Ishikawa (cell line): ENCODE data around the gene CHST11.

Experiments used
- CEBPB ChIP-seq: IDR thresholded peaks from 2 replicates; pipeline ENCODE4 v1.6.1; 2012
- EGR1 ChIP-seq: IDR thresholded peaks from 2 replicates; pipeline ENCODE4 v1.6.1; 2012
- MAX ChIP-seq: IDR thresholded peaks from 2 replicates; pipeline ENCODE4 v1.6.1; 2012
- YY1 ChIP-seq: IDR thresholded peaks from 2 replicates; pipeline ENCODE4 v1.6.1; 2012; ENCODE audit warnings: low read depth
- ZBTB7A ChIP-seq: IDR thresholded peaks from 2 replicates; pipeline ENCODE4 v1.6.1; 2012; ENCODE audit warnings: low read depth
- TF ChIP-seq, protein P1 (sequence below): IDR thresholded peaks from 2 replicates; pipeline ENCODE4 v1.6.1; 2012; ENCODE audit warnings: low read depth, mild to moderate bottlenecking

DNA sequence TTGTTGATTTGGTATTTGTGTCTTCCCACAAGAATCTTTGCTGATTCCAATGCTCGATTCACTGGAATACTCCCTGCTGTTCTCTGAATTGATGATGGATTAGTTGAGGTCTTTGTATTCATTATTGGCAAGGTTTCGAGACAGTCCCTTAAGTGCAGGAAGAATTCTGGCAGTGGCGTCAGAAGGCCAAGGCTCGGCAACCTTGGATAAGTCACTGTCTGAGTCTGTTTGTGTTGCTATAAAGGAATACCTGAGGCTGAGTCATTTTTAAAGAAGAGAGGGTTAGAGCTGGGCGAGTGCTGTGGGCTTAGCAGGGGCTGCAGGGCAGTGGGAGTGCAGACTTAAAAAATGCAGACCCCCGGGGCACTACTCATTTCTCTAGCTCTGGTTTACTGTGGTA is 56.9 kb downstream of the CHST11 start:
- TF ChIP-seq MAX (no peak), EGR1 (no peak), YY1 (no peak), ZBTB7A (no peak), CEBPB (no peak)
- TF ChIP-seq, protein P1, sequence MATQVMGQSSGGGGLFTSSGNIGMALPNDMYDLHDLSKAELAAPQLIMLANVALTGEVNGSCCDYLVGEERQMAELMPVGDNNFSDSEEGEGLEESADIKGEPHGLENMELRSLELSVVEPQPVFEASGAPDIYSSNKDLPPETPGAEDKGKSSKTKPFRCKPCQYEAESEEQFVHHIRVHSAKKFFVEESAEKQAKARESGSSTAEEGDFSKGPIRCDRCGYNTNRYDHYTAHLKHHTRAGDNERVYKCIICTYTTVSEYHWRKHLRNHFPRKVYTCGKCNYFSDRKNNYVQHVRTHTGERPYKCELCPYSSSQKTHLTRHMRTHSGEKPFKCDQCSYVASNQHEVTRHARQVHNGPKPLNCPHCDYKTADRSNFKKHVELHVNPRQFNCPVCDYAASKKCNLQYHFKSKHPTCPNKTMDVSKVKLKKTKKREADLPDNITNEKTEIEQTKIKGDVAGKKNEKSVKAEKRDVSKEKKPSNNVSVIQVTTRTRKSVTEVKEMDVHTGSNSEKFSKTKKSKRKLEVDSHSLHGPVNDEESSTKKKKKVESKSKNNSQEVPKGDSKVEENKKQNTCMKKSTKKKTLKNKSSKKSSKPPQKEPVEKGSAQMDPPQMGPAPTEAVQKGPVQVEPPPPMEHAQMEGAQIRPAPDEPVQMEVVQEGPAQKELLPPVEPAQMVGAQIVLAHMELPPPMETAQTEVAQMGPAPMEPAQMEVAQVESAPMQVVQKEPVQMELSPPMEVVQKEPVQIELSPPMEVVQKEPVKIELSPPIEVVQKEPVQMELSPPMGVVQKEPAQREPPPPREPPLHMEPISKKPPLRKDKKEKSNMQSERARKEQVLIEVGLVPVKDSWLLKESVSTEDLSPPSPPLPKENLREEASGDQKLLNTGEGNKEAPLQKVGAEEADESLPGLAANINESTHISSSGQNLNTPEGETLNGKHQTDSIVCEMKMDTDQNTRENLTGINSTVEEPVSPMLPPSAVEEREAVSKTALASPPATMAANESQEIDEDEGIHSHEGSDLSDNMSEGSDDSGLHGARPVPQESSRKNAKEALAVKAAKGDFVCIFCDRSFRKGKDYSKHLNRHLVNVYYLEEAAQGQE: no peak
